GM12878 (cell line): ENCODE measurements around the gene FOXG1. TPM values are rescaled to one million over a fixed set of nuclear protein-coding genes. Genes with fewer than 3 reads are reported as not detected.

Source experiments
- ATAC-seq: fragments of 200-7000 bp; cut with Tn5 transposase; 3 replicates; pipeline ENCODE4 v1.9.1; 2020; ENCODE audit warnings: mild to moderate bottlenecking, moderate library complexity
- BruUV-seq: library from RNA; stranded (reverse); fragments of 400-500 nt; replicated peaks from 2 replicates; lab custom pipeline; 2021; lab: Mats Ljungman, UMichigan
- CTCF ChIA-PET: fragments of 300-600 bp; sonication (Branson Sonifier 250); formaldehyde crosslinking; extraction: SDS; loops from one replicate; lab custom pipeline; 2021; ENCODE audit warnings: inconsistent platforms; lab: Yijun Ruan, JAX
- POLR2A ChIA-PET: fragments of 350-600 bp; formaldehyde crosslinking; extraction: SDS; loops from one replicate; lab custom pipeline; 2021; ENCODE audit warnings: inconsistent platforms; lab: Charles Lee
- RAD21 ChIA-PET: fragments of 300-600 bp; sonication (Branson Sonifier 250); formaldehyde crosslinking; loops from one replicate; lab custom pipeline; 2023; ENCODE audit warnings: antibody characterized with exemption; ENCODE audit not compliant: unreplicated experiment; lab: Charles Lee
- SMC1A ChIA-PET: fragments of 300-600 bp; sonication (Branson Sonifier 250); formaldehyde crosslinking; loops from one replicate; lab custom pipeline; 2023; ENCODE audit not compliant: unreplicated experiment, uncharacterized antibody; lab: Charles Lee
- DNase-seq: peaks from one replicate; pipeline ENCODE4 v3.0.0-alpha.2; 2011; ENCODE audit warnings: low read depth, low spot score
- FAIRE-seq: peaks from 3 replicates; lab custom pipeline; 2011; peaks lifted over from hg19 to GRCh38; lab: Jason Lieb, UNC
- H2AFZ ChIP-seq: 2 replicates; pipeline ENCODE4 v1.6.0; 2011; ENCODE audit warnings: low read depth, low read length, control low read depth; ENCODE audit not compliant: control insufficient read depth
- H3K27ac ChIP-seq: 2 replicates; pipeline ENCODE4 v1.5.1; 2011; ENCODE audit warnings: control low read depth; ENCODE audit not compliant: control insufficient read depth, insufficient read depth
- H3K27me3 ChIP-seq, 2 experiments: replicated peaks in 1 of 2; 2 replicates each; pipeline versions ENCODE4 v1.6.0 to v1.6.1; 2011; ENCODE audit warnings: low read length in 1 of 2; ENCODE audit not compliant: control insufficient read depth in 2 of 2, insufficient read depth in 2 of 2
- H3K36me3 ChIP-seq, 2 experiments: 2 replicates each; pipeline ENCODE4 v1.5.1; 2011; ENCODE audit warnings: low read length in 1 of 2; ENCODE audit not compliant: control insufficient read depth in 2 of 2, insufficient read depth in 2 of 2
- H3K4me1 ChIP-seq: 2 replicates; pipeline ENCODE4 v1.6.1; 2011; ENCODE audit warnings: mild to moderate bottlenecking, low read length, moderate library complexity, mixed read lengths; ENCODE audit not compliant: control insufficient read depth, insufficient read depth
- H3K4me2 ChIP-seq: 2 replicates; pipeline ENCODE4 v1.6.0; 2011; ENCODE audit warnings: control low read depth; ENCODE audit not compliant: control insufficient read depth, insufficient read depth
- H3K4me3 ChIP-seq: fragments of 200-600 bp; sonication (generic); 2 replicates; pipeline ENCODE4 v1.5.1; 2016
- H3K79me2 ChIP-seq: 2 replicates; pipeline ENCODE4 v1.6.0; 2011; ENCODE audit warnings: low read length; ENCODE audit not compliant: control insufficient read depth, insufficient read depth
- H3K9ac ChIP-seq: 2 replicates; pipeline ENCODE4 v1.8.0; 2011; ENCODE audit warnings: low read length, control low read depth, mixed read lengths; ENCODE audit not compliant: control insufficient read depth, insufficient read depth
- H3K9me3 ChIP-seq: replicated peaks from 3 replicates; pipeline ENCODE4 v1.5.1; 2011; ENCODE audit warnings: mild to moderate bottlenecking, low read length; ENCODE audit not compliant: control insufficient read depth, insufficient read depth
- H4K20me1 ChIP-seq: 2 replicates; pipeline ENCODE4 v1.6.0; 2011; ENCODE audit not compliant: control insufficient read depth, insufficient read depth
- BCL11A ChIP-seq: IDR thresholded peaks from 2 replicates; pipeline ENCODE4 v1.6.1; 2011; ENCODE audit warnings: low read depth, low read length
- BHLHE40 ChIP-seq, 2 experiments: fragments of 450-650 bp in 1 of 2; IDR thresholded peaks; 2 replicates each; pipeline ENCODE4 v1.6.1; 2011 to 2017; ENCODE audit warnings: low read depth in 2 of 2, borderline replicate concordance in 1 of 2, improper control_type of control experiment in 1 of 2, low read length in 1 of 2, mild to moderate bottlenecking in 1 of 2
- BMI1 ChIP-seq: fragments of 450-650 bp; IDR thresholded peaks from 2 replicates; pipeline ENCODE4 v1.6.1; 2016; ENCODE audit warnings: mild to moderate bottlenecking, moderate library complexity, borderline replicate concordance
- BRCA1 ChIP-seq: IDR thresholded peaks from 2 replicates; pipeline ENCODE4 v1.6.1; 2011; ENCODE audit warnings: low read depth, low read length, improper control_type of control experiment
- CBX5 ChIP-seq: sonication (generic); IDR thresholded peaks from 2 replicates; pipeline ENCODE4 v1.6.1; 2016; ENCODE audit warnings: low read depth, moderate library complexity, mild to moderate bottlenecking, inconsistent platforms
- CHD4 ChIP-seq: fragments of 200-600 bp; sonication (generic); IDR thresholded peaks from 2 replicates; pipeline ENCODE4 v1.6.1; 2016; ENCODE audit warnings: mild to moderate bottlenecking
- E2F4 ChIP-seq: IDR thresholded peaks from 2 replicates; pipeline ENCODE4 v1.6.1; 2012; ENCODE audit warnings: low read depth, low read length, improper control_type of control experiment
- IRF4 ChIP-seq: IDR thresholded peaks from 2 replicates; pipeline ENCODE4 v1.6.1; 2011; ENCODE audit warnings: low read depth, low read length
- KLF5 ChIP-seq: fragments of 450-650 bp; IDR thresholded peaks from 2 replicates; pipeline ENCODE4 v1.6.1; 2014; ENCODE audit warnings: mild to moderate bottlenecking; ENCODE audit not compliant: partially characterized antibody
- NFIC ChIP-seq: IDR thresholded peaks from 2 replicates; pipeline ENCODE4 v1.6.1; 2012; ENCODE audit warnings: low read depth, mild to moderate bottlenecking, inconsistent platforms, low read length, moderate library complexity
- PML ChIP-seq: IDR thresholded peaks from 2 replicates; pipeline ENCODE4 v1.6.1; 2012; ENCODE audit warnings: low read length, inconsistent platforms
- RB1 ChIP-seq: fragments of 450-650 bp; formaldehyde crosslinking; IDR thresholded peaks from 2 replicates; pipeline ENCODE4 v1.6.1; 2017; ENCODE audit warnings: mild to moderate bottlenecking, borderline replicate concordance
- REST ChIP-seq: IDR thresholded peaks from 2 replicates; pipeline ENCODE4 v1.6.1; 2012; ENCODE audit warnings: mild to moderate bottlenecking, low read depth, low read length
- RUNX3 ChIP-seq: IDR thresholded peaks from 2 replicates; pipeline ENCODE4 v1.6.1; 2012; ENCODE audit warnings: low read length, inconsistent platforms
- SUZ12 ChIP-seq: fragments of 200-600 bp; sonication (generic); IDR thresholded peaks from one replicate; pipeline ENCODE4 v1.6.1; 2018; ENCODE audit warnings: antibody characterized with exemption, mild to moderate bottlenecking; ENCODE audit not compliant: unreplicated experiment
- TARDBP ChIP-seq: IDR thresholded peaks from 2 replicates; pipeline ENCODE4 v1.6.1; 2016; ENCODE audit warnings: borderline replicate concordance
- ZNF274 ChIP-seq: IDR thresholded peaks from one replicate; pipeline ENCODE4 v1.8.0; 2011; ENCODE audit not compliant: insufficient read length, insufficient read depth
- ZNF384 ChIP-seq: IDR thresholded peaks from 2 replicates; pipeline ENCODE4 v1.6.1; 2012; ENCODE audit warnings: low read depth, mild to moderate bottlenecking, low read length, improper control_type of control experiment, borderline replicate concordance
- WGBS: methylation state at CpG from one replicate; pipeline ENCODE4 v1.1.6; 2016; ENCODE audit warnings: low lambda C conversion rate; ENCODE audit not compliant: insufficient replicate concordance, insufficient coverage; ENCODE audit errors: missing lambda C conversion rate; 5-methylcytosine and 5-hydroxymethylcytosine counted together
- in situ Hi-C: fragments of 300-500 bp; cut with MboI; formaldehyde crosslinking; loops from 9 replicates; pipeline ENCODE4 v1.14.3; 2018; ENCODE audit warnings: mixed read lengths
- intact Hi-C: fragments of 100-400 bp; cut with micrococcal nuclease; formaldehyde crosslinking; loops from one replicate; pipeline ENCODE4 v1.14.2; 2022; ENCODE audit not compliant: unreplicated experiment
- polyA plus RNA-seq, 11 experiments: library from polyadenylated mRNA; depleted of rRNA in 4 of 11; unstranded in 6 of 11; stranded (reverse) in 5 of 11; fragments of >200 nt; fragmentation: Nextera tagmentation in 4 of 11; fragmentation: Illumina TruSeq in 1 of 11; extraction: Ambion mirVana in 4 of 11; extraction: Trizol in 1 of 11; gene quantifications; 1 replicate in 1 of 11; 2 replicates in 10 of 11; pipeline versions ENCODE4 v1.2.1 to v1.2.3, GENCODE V29; 2011 to 2016; ENCODE audit warnings: inconsistent platforms in 2 of 11, missing spikeins in 2 of 11, low read depth in 1 of 11
- total RNA-seq, 4 experiments: library from RNA; depleted of rRNA in 3 of 4; stranded (reverse); fragments of >200 nt in 3 of 4; fragmentation: Illumina TruSeq in 1 of 4; extraction: Trizol in 1 of 4; gene quantifications; 2 replicates each; pipeline versions ENCODE4 v1.2.1 to v1.2.3, GENCODE V29; 2013 to 2021
- TF ChIP-seq, protein P1 (sequence below): IDR thresholded peaks from 2 replicates; pipeline ENCODE4 v1.6.1; 2012; ENCODE audit warnings: low read depth, low read length, improper control_type of control experiment

FOXG1 gene
- total and polyA plus RNA-seq, 10 of the 15 experiments (the other 5 are each of a cell fraction or from before 2014, with no cell fraction given), result 0.04 to 0.44 (median 0.06) TPM; not detected in 1

DNA sequence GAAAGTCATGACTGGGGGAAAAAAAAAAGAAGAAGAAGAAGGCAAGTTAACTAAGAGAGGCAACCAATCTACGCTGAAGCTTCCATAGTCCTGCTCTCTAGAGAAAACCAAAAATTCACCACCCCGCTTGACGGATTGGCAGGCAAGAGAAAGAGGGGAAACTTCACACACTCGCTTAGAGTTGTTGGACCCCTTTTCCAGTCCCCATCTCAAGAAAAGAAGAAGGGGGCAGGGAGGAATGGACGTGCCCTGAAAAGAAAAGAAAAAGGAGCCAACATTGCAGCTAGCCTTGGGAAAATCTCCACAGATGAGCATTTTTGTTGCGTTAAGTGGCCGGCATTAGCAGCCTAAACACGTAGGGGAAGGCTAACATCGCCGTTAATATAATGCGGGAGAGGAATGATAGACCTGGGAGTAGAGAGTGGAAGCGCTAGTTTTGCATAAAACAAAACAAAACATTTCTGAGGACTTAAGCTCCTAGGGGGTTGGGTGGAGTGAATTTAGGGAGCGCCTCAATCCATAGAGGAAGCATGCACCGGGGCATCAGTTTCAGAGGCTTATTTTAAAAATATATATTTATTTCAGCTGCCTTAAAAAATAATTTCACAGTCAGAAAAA, 11.3 kb upstream of the FOXG1 start (continued):
- no peak for TF ChIP-seq BCL11A
- TF ChIP-seq RUNX3, result no peak
- no peak for TF ChIP-seq RB1
- no peak for TF ChIP-seq NFIC
- TF ChIP-seq BRCA1, result no peak
- no peak for TF ChIP-seq ZNF274
- TF ChIP-seq CBX5, result no peak
- TF ChIP-seq CHD4, result no peak
- TF ChIP-seq, all 136 proteins: peak for 0

GRCh38 chr14:28755884-28756268, 10.7 kb upstream of the FOXG1 start:
- Histone ChIP-seq H3K9me3 (no peaks in the 10 kb centered on the region), H3K27me3 (peaks cover 0 to 14% of the 10 kb centered on the region in 2 experiments; a peak in 2 of 4 replicates), H3K4me2 (no peak overlapping the region), H3K79me2 (no peaks in the 10 kb centered on the region), H2AFZ (no peak overlapping the region), H3K27ac (no peak overlapping the region), H3K9ac (no peak overlapping the region), H4K20me1 (no peaks in the 10 kb centered on the region), H3K4me1 (no peaks in the 10 kb centered on the region), H3K36me3 (no peaks in the 10 kb centered on the region), H3K4me3 (no peak overlapping the region)
- in situ Hi-C loops, result loop anchor here (5.0 to 25.0 kb wide), 3 partner anchors 456 to 1681 kb away; no protein-coding TSS in a partner anchor
- no TSS peak for BruUV-seq
- POLR2A ChIA-PET, result no interaction called here
- CTCF ChIA-PET, result interaction anchor here (0.8 to 2.5 kb wide), 7 partner anchors 8 to 1459 kb away, joined by 3 to 7 read pairs (median 3); no protein-coding TSS in a partner anchor
- ATAC-seq (no peak), DNase-seq (no peak), FAIRE-seq (no peak)
- SMC1A ChIA-PET, result interaction anchor here (0.7 to 0.8 kb wide), 2 partner anchors 22 to 1458 kb away, joined by 3 read pairs; no protein-coding TSS in a partner anchor
- intact Hi-C loops, result loop anchor here (2.0 to 10.0 kb wide), 3 partner anchors 467 to 1249 kb away; no protein-coding TSS in a partner anchor
- 1% methylated on average over 3 of the region's 3 CpGs for WGBS
- RAD21 ChIA-PET, result no interaction called here
- TF ChIP-seq BMI1 (no peak), TARDBP (no peak), IRF4 (no peak), ZNF384 (no peak), SUZ12 (no peak), NFIC (no peak), BHLHE40 (IDR thresholded peaks at IDR 0.05; ENCODE audit: borderline replicate concordance in 1 of 2, low read depth in 2 of 2, low read length in 1 of 2) (no peak), E2F4 (no peak), KLF5 (no peak), PML (no peak), REST (no peak)
- TF ChIP-seq, protein P1, sequence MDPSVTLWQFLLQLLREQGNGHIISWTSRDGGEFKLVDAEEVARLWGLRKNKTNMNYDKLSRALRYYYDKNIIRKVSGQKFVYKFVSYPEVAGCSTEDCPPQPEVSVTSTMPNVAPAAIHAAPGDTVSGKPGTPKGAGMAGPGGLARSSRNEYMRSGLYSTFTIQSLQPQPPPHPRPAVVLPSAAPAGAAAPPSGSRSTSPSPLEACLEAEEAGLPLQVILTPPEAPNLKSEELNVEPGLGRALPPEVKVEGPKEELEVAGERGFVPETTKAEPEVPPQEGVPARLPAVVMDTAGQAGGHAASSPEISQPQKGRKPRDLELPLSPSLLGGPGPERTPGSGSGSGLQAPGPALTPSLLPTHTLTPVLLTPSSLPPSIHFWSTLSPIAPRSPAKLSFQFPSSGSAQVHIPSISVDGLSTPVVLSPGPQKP, result no peak
